OCI-LY3 (cell line): ENCODE data around the gene RNF38.
"Not testable (repeated sequence)": the region's sequence is repeated elsewhere in the genome, so short reads cannot be mapped to it uniquely, and the experiment has no call there.

Source experiments
- H2AFZ ChIP-seq: fragments of 200-600, 300-600 bp; shearing (Covaris generic); 2 replicates; pipeline ENCODE4 v1.6.0; 2014; ENCODE audit warnings: antibody characterized with exemption, low read depth, low read length
- H3K27ac ChIP-seq: fragments of 200-600, 300-600 bp; sonication (generic); 2 replicates; pipeline ENCODE4 v1.5.1; 2014; ENCODE audit warnings: mild to moderate bottlenecking, low read length, moderate library complexity, mixed read lengths
- H3K27me3 ChIP-seq: fragments of 200-600, 300-600 bp; sonication (generic); 2 replicates; pipeline ENCODE4 v1.6.1; 2014; ENCODE audit warnings: low read depth, low read length, mixed read lengths
- H3K36me3 ChIP-seq: fragments of 200-600, 300-600 bp; sonication (generic); replicated peaks from 2 replicates; pipeline ENCODE3; 2014; ENCODE audit warnings: low read depth, low read length, mixed read lengths
- H3K4me1 ChIP-seq: fragments of 300-600, 200-600 bp; sonication (generic); 2 replicates; pipeline ENCODE4 v1.6.1; 2014; ENCODE audit warnings: low read length, mixed read lengths
- H3K4me2 ChIP-seq: fragments of 200-600, 300-600 bp; sonication (generic); 2 replicates; pipeline ENCODE4 v1.6.1; 2014; ENCODE audit warnings: low read length, mixed read lengths
- H3K4me3 ChIP-seq: fragments of 300-600, 200-600 bp; sonication (generic); 2 replicates; pipeline ENCODE4 v1.5.1; 2014; ENCODE audit warnings: antibody characterized with exemption, mild to moderate bottlenecking, low read length, moderate library complexity
- H3K79me2 ChIP-seq: fragments of 300-600, 200-600 bp; shearing (Covaris generic); 2 replicates; pipeline ENCODE4 v1.6.1; 2014; ENCODE audit warnings: mild to moderate bottlenecking, low read length, mixed read lengths
- H3K9ac ChIP-seq: fragments of 300-600, 200-600 bp; shearing (Covaris generic); 2 replicates; pipeline ENCODE4 v1.6.0; 2014; ENCODE audit warnings: mild to moderate bottlenecking, low read length, moderate library complexity
- H3K9me3 ChIP-seq: fragments of 200-600, 300-600 bp; shearing (Covaris generic); 2 replicates; pipeline ENCODE4 v1.6.1; 2014; ENCODE audit warnings: low read length, mixed read lengths; ENCODE audit not compliant: insufficient read depth
- H4K20me1 ChIP-seq: fragments of 200-600, 300-600 bp; sonication (generic); 2 replicates; pipeline ENCODE4 v1.6.1; 2016; ENCODE audit warnings: low read length, mixed read lengths; ENCODE audit not compliant: insufficient read depth
- EZH2phosphoT487 ChIP-seq: fragments of 200-600 bp; shearing (Covaris generic); IDR thresholded peaks from 2 replicates; pipeline ENCODE4 v1.6.1; 2018; ENCODE audit warnings: antibody characterized with exemption, mixed run types, low read depth
- TF ChIP-seq, protein P1 (sequence below): fragments of 200-600, 300-600 bp; sonication (generic); IDR thresholded peaks from 2 replicates; pipeline ENCODE4 v1.5.1; 2014; ENCODE audit warnings: antibody characterized with exemption, low read length, low read depth

The RNF38 gene

DNA sequence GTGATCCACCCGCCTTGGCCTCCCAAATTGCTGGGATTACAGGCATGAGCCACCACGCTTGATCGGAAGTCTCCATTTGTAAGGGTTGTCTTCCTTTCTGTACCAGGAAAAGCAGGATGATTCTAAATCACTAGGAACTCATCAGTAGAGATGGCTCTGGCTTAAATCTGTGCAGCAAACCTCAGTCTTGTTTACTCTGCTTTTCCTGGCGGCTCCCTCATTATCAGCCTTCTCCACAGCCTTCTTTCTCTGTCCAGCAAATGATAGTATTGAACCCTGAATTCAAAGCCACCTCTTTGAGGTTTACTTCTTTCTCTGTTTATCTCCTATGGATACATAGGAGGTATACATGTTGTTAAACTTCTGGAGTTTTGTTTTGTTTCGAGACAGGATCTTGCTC is 98.8 kb downstream of the RNF38 start:
- Histone ChIP-seq H3K36me3 (no peaks in the 10 kb centered on the region), H3K4me3 (no peak overlapping the region), H3K4me1 (peaks cover 1% of the 10 kb centered on the region), H2AFZ (no peak overlapping the region), H3K9me3 (no peaks in the 10 kb centered on the region), H3K4me2 (no peak overlapping the region), H3K79me2 (no peaks in the 10 kb centered on the region), H3K9ac (no peak overlapping the region), H3K27me3 (no peaks in the 10 kb centered on the region), H4K20me1 (no peaks in the 10 kb centered on the region), H3K27ac (no peak overlapping the region)
- TF ChIP-seq EZH2phosphoT487 = no peak
- TF ChIP-seq, protein P1, sequence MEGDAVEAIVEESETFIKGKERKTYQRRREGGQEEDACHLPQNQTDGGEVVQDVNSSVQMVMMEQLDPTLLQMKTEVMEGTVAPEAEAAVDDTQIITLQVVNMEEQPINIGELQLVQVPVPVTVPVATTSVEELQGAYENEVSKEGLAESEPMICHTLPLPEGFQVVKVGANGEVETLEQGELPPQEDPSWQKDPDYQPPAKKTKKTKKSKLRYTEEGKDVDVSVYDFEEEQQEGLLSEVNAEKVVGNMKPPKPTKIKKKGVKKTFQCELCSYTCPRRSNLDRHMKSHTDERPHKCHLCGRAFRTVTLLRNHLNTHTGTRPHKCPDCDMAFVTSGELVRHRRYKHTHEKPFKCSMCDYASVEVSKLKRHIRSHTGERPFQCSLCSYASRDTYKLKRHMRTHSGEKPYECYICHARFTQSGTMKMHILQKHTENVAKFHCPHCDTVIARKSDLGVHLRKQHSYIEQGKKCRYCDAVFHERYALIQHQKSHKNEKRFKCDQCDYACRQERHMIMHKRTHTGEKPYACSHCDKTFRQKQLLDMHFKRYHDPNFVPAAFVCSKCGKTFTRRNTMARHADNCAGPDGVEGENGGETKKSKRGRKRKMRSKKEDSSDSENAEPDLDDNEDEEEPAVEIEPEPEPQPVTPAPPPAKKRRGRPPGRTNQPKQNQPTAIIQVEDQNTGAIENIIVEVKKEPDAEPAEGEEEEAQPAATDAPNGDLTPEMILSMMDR = no peak

DNA sequence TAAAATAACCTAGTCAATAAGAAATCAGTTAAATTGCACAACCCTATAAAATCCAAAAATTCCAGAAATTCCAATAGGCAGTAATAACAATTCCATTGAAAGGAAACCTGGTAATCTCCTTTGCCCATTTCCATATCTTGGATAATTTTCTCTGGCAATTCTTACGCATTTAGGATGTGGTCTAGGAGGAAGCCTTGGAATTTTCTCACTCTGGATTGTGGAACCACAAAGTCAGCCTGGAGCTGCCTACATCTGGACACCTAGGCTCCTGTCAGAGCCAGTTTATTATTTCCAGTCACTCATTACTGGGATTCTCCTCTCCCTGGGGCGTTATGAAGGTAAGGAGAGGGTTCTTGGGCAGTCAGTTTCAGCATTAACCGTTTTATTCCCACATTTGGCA is 101.5 kb downstream of the RNF38 start:
- Histone ChIP-seq H3K79me2 (no peaks in the 10 kb centered on the region), H3K9me3 (no peaks in the 10 kb centered on the region), H2AFZ (no peak overlapping the region), H3K4me1 (no peaks in the 10 kb centered on the region), H4K20me1 (no peaks in the 10 kb centered on the region), H3K27me3 (no peaks in the 10 kb centered on the region), H3K4me2 (no peak overlapping the region), H3K4me3 (no peak overlapping the region), H3K27ac (no peak overlapping the region), H3K36me3 (no peaks in the 10 kb centered on the region), H3K9ac (no peak overlapping the region)
- TF ChIP-seq, protein P1 = no peak
- TF ChIP-seq EZH2phosphoT487 = no peak

DNA sequence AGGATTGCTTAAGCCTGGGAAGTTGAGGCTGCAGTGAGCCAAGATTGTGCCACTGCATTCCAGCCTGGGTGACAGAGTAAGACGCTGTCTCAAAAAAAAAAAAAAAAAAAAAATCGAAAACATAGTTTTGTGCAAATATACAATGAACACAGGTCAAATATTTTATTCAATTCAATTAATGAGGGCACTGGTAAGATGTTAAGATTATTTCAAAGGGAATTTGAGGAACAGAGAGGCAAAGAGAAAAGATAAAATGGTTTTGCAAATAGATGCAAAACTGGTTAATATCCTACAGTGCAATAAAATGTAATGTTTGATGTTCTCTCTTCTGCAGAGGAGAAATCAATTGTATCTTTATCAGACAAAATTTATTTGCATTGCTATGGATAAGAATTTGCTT is 102.3 kb downstream of the RNF38 start:
- Histone ChIP-seq H3K4me2 (no peak overlapping the region), H4K20me1 (no peaks in the 10 kb centered on the region), H3K4me1 (no peaks in the 10 kb centered on the region), H3K9ac (no peak overlapping the region), H3K79me2 (no peaks in the 10 kb centered on the region), H3K4me3 (no peak overlapping the region), H3K27ac (no peak overlapping the region), H3K27me3 (no peaks in the 10 kb centered on the region), H3K36me3 (no peaks in the 10 kb centered on the region), H3K9me3 (no peaks in the 10 kb centered on the region), H2AFZ (no peak overlapping the region)
- TF ChIP-seq, protein P1 = no peak
- TF ChIP-seq EZH2phosphoT487 = no peak

DNA sequence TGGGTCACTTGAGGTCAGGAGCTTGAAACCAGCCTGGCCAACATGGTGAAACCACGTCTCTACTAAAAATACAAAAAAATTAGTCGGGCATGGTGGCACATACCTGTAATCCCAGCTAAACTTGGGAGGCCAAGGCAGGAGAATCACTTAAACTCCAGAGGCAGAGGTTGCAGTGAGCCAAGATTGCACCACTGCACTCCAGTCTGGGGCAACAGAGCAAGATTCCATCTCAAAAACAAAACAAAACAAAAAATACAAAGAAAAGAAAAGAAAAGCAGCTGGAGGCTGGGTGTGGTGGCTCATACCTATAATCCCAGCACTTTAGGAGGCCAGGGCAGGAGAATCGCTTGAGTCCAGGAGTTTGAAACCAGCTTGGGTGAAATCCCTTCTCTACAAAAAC is 105.1 kb downstream of the RNF38 start:
- H3K9me3 ChIP-seq, H3K4me2 ChIP-seq: not testable (repeated sequence)

DNA sequence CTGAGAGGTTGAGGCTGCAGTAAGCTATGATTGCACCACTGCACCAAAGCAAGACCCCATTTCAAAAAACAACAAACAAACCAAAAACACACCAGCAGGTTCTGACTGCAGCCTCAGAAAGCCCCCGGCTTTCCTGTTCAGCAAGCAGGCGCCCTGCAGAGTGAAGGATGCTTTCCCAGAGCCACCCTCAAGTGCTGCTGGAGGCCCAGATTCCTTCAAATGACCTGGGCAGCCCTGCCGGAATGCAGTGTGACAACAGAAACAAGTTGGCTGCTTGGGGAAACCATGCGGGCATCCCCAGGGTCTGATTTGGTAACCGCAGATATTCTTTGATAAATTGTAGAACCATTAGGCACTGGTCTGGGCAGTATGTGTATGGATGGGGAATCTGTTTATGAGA is 106.2 kb downstream of the RNF38 start:
- Histone ChIP-seq H3K36me3 (no peaks in the 10 kb centered on the region), H4K20me1 (no peaks in the 10 kb centered on the region), H3K4me2 (no peak overlapping the region), H3K79me2 (no peaks in the 10 kb centered on the region), H3K4me3 (no peak overlapping the region), H3K27ac (no peak overlapping the region), H3K4me1 (no peaks in the 10 kb centered on the region), H3K27me3 (no peaks in the 10 kb centered on the region), H3K9ac (no peak overlapping the region), H3K9me3 (no peaks in the 10 kb centered on the region), H2AFZ (no peak overlapping the region)
- TF ChIP-seq, protein P1 = no peak
- TF ChIP-seq EZH2phosphoT487 = no peak

More for the DNA sequence above, 105.1 kb downstream of the RNF38 start:
- not testable (repeated sequence) for H3K36me3 ChIP-seq, H2AFZ ChIP-seq, H4K20me1 ChIP-seq, H3K4me3 ChIP-seq, H3K79me2 ChIP-seq, H3K27ac ChIP-seq, H3K4me1 ChIP-seq, H3K27me3 ChIP-seq, H3K9ac ChIP-seq
